DMS 273 (cell line): ENCODE measurements around the gene DUSP14.

Source experiments
- DNase-seq: peaks from one replicate; lab custom pipeline; 2025; ENCODE audit not compliant: unreplicated experiment; lab: John Stamatoyannopoulos, UW

Gene DUSP14

GRCh38 chr17:37512442-37513068 is 22.9 kb downstream of the DUSP14 start:
- DNase-seq, result peak; percentile 96

GRCh38 chr17:37513711-37514110 is 24.0 kb downstream of the DUSP14 start:
- DNase-seq, result peak; percentile 13

- DNase-seq, result peak; percentile 62
These were observed 26.5 kb downstream of the DUSP14 start for GRCh38 chr17:37516127-37516571.

GRCh38 chr17:37517881-37518280 is 28.2 kb downstream of the DUSP14 start:
- DNase-seq, result no peak

GRCh38 chr17:37518826-37519225 is 29.1 kb downstream of the DUSP14 start:
- DNase-seq, result peak; percentile 68

GRCh38 chr17:37519251-37519985 is 29.7 kb downstream of the DUSP14 start:
- no peak for DNase-seq

- no peak for DNase-seq
These were observed 30.5 kb downstream of the DUSP14 start for GRCh38 chr17:37520174-37520573.

GRCh38 chr17:37521821-37522220 is 32.1 kb downstream of the DUSP14 start:
- no peak for DNase-seq

- DNase-seq, result no peak
These were observed 34.1 kb downstream of the DUSP14 start for GRCh38 chr17:37523715-37524219.

- DNase-seq, result peak; percentile 73
These were observed 37.7 kb downstream of the DUSP14 start for GRCh38 chr17:37527249-37527851.

- DNase-seq, result no peak
These were observed 40.7 kb downstream of the DUSP14 start for GRCh38 chr17:37530420-37530819.

- DNase-seq, result no peak
These were observed 43.1 kb downstream of the DUSP14 start for GRCh38 chr17:37532756-37533155.

- DNase-seq, result no peak
These were observed 46.2 kb downstream of the DUSP14 start for GRCh38 chr17:37535906-37536305.

- no peak for DNase-seq
These were observed 49.4 kb downstream of the DUSP14 start for GRCh38 chr17:37538981-37539659.

GRCh38 chr17:37541880-37542660 is 52.4 kb downstream of the DUSP14 start:
- no peak for DNase-seq

- DNase-seq, result no peak
These were observed 54.0 kb downstream of the DUSP14 start for GRCh38 chr17:37543637-37544052.

GRCh38 chr17:37545486-37545885 is 55.8 kb downstream of the DUSP14 start:
- no peak for DNase-seq

GRCh38 chr17:37546302-37546701 is 56.6 kb downstream of the DUSP14 start:
- DNase-seq, result no peak

GRCh38 chr17:37547986-37548385 is 58.3 kb downstream of the DUSP14 start:
- no peak for DNase-seq

GRCh38 chr17:37551788-37552187 is 62.1 kb downstream of the DUSP14 start:
- DNase-seq, result no peak
